OCI-LY7 (cell line): Measurements from ENCODE around the gene ZNF516.

Experiments
- CTCF ChIP-seq: fragments of 200-600 bp; sonication (generic); conservative IDR thresholded peaks from 2 replicates; pipeline ENCODE4 v1.5.1; 2014; ENCODE audit warnings: mild to moderate bottlenecking, antibody characterized with exemption, low read length, moderate library complexity, mixed read lengths
- EZH2phosphoT487 ChIP-seq: fragments of 200-600 bp; sonication (generic); IDR thresholded peaks from 2 replicates; pipeline ENCODE4 v1.6.1; 2018; ENCODE audit warnings: low read depth, borderline replicate concordance, mild to moderate bottlenecking, mixed run types, antibody characterized with exemption, low read length, moderate library complexity, mixed read lengths

- TF ChIP-seq EZH2phosphoT487 (no peak), CTCF (no peak)
Observed at GRCh38 chr18:76490670-76491472, 4.2 kb downstream of the ZNF516 start.
